GM12801 (cell line): Measurements from ENCODE around the gene CHN2.

Experiments used
- CTCF ChIP-seq: IDR thresholded peaks from one replicate; pipeline ENCODE4 v1.5.1; 2011; ENCODE audit warnings: control low read depth; ENCODE audit not compliant: insufficient read length; ENCODE audit errors: extremely low read depth

CHN2 gene

GRCh38 chr7:29453021-29453420, 258.4 kb downstream of the CHN2 start:
- TF ChIP-seq CTCF, result no peak

DNA sequence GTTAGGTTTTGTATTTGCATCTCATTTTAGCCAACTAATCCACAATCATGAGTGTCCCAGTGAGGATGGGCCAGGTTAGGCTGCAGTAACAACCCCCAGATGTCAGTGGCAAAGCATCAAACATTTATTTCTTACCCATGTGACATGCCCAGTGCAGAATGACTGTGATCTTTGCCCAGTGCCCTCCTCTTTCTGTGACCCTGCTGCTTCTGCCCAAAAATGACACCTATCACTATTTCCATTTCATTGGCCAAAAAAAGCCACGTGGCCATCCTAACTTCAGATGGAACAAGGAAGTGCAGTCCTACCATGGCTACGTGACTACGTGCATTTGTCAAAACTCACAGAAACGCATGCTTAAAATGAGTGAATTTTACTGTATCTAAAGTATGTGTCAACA, 259.9 kb downstream of the CHN2 start:
- no peak for TF ChIP-seq CTCF

DNA sequence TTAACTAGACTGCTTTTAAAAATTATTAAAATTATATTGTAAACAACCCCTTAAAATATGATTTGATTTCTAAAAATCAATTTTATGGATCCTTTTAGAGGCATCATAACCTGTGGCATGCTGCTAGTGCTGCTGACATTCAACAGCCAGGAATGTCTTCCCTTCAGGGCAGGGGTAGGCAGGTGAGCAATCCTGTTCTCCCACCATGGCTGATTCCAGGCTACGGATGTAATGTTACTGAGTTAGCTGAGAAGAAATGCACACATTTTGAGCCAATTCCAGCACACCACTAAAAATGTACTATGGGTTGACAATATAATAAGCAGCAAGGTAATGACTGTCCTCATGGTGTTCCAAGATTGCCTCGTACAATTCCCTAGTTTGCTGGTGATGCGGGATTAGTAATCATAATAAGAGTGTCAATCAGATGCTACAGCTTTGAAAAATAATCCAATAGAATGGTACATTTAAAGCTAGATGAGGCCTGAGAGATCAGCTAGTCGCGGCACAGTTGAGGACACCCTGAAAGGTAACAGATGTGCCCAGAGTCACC, 260.4 kb downstream of the CHN2 start:
- TF ChIP-seq CTCF, result no peak

DNA sequence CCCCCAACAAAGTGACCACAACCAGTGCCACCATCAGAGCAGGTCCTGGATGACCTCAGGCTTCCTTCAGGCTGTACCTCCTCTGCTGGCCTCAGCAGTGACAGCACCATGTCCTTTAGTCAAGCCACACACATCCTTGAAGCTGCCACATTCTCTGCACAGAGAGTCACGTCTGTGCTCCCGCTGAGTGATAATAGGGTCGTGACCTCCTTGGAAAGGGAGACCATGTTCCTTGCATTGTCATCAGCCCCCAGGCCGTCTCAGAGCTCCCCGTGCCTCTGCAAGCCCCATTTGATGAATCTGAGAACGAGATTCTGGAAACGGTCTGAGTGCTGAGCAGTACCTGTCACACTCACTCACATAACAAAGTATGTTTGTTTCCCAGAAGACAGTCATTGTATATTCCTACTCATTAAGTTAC, 262.6 kb downstream of the CHN2 start:
- no peak for TF ChIP-seq CTCF

DNA sequence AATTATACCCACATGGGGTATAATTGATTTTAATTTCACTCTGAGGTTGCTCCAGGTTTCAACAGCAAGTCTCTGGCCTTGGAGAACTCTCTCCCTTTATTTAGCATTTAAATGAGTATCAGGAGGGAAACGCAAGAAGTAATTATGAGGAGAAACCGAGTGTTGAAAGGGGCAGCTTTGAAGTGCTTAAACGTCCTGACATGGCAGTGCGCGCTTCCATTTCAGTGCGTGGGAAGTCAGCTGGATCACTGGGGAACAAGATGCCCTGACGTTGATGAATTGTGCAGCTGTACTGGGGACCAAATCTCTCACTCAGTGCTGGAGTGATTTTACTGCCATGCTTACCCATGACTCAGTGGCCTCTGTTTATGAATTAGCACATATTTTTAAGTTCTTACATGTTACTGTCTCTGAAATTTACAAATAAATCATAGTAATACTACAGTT, 263.0 kb downstream of the CHN2 start:
- TF ChIP-seq CTCF, result no peak

GRCh38 chr7:29458933-29459332, 264.4 kb downstream of the CHN2 start:
- no peak for TF ChIP-seq CTCF

GRCh38 chr7:29459589-29459988, 265.0 kb downstream of the CHN2 start:
- no peak for TF ChIP-seq CTCF
